ENCODE results near the gene DMTF1. TPM values are rescaled to one million over a fixed set of nuclear protein-coding genes. Genes with fewer than 3 reads are reported as not detected.
"Not testable (repeated sequence)": the region's sequence is repeated elsewhere in the genome, so short reads cannot be mapped to it uniquely, and the experiment has no call there.

The DMTF1 gene
- total and polyA plus RNA-seq, 9 donors = 38.2 to 107 (median 78.3) TPM

- H3K9me3 ChIP-seq = no peaks in the 10 kb centered on the region
- H3K27ac ChIP-seq = no peak overlapping the region
- DNase-seq = no peak
- TF ChIP-seq EP300 (IDR thresholded peaks at IDR 0.05) = no peak
- no peak for TF ChIP-seq POLR2A (IDR thresholded peaks at IDR 0.05)
- no peak for TF ChIP-seq CTCF (IDR thresholded peaks at IDR 0.05)
- no peak overlapping the region for H3K4me3 ChIP-seq
- WGBS, 3 donors = 63 to 69% (median 64%) methylated on average over 6 of the region's 6 CpGs
- H3K27me3 ChIP-seq = no peaks in the 10 kb centered on the region
- no peaks in the 10 kb centered on the region for H3K36me3 ChIP-seq
- no peaks in the 10 kb centered on the region for H3K4me1 ChIP-seq (ENCODE audit: insufficient read depth)
- intact Hi-C loops (cut with DNase I) = no loop called here
These were observed 44.1 kb upstream of the DMTF1 start for GRCh38 chr7:87107949-87108776.

- Histone ChIP-seq H3K36me3 (no peaks in the 10 kb centered on the region), H3K4me1 (ENCODE audit: insufficient read depth) (no peaks in the 10 kb centered on the region), H3K27me3 (no peaks in the 10 kb centered on the region), H3K4me3 (no peak overlapping the region), H3K27ac (no peak overlapping the region), H3K9me3 (no peaks in the 10 kb centered on the region)
- TF ChIP-seq EP300 (IDR thresholded peaks at IDR 0.05) = no peak
- no peak for TF ChIP-seq CTCF (IDR thresholded peaks at IDR 0.05)
- TF ChIP-seq POLR2A (IDR thresholded peaks at IDR 0.05) = no peak
- intact Hi-C loops (cut with DNase I) = no loop called here
- 74 to 80% (median 76%) methylated on average over 2 of the region's 2 CpGs for WGBS, 3 donors
- DNase-seq = no peak
These were observed 41.5 kb upstream of the DMTF1 start for GRCh38 chr7:87110778-87111177.

DNA sequence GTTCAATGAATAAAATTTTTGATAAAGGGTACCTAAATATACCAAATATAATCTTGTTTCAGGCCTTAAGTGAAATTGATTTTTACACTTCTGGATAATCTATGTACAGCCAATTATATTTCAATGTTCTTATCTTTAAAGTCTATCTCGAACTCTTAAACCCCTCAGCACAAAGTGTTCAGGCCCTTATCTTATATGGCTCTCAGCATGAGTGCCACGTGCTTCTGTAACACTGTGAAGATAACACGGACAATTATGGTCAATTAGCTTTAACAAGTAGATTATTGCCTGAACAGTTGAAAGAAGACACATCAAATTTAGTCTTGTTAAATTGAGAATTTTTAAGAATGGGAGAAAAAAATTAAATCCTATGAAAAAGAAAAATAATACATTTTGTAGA, 40.4 kb upstream of the DMTF1 start:
- 60 to 68% (median 61%) methylated on average over 3 of the region's 3 CpGs for WGBS, 3 donors
- TF ChIP-seq EP300 (IDR thresholded peaks at IDR 0.05) (no peak), CTCF (IDR thresholded peaks at IDR 0.05) (no peak)
- Histone ChIP-seq H3K27me3 (no peaks in the 10 kb centered on the region), H3K4me3 (no peak overlapping the region), H3K27ac (no peak overlapping the region), H3K9me3 (no peaks in the 10 kb centered on the region), H3K4me1 (ENCODE audit: insufficient read depth) (no peaks in the 10 kb centered on the region), H3K36me3 (no peaks in the 10 kb centered on the region)
- DNase-seq = no peak
- intact Hi-C loops (cut with DNase I) = no loop called here

- TF ChIP-seq POLR2A (IDR thresholded peaks at IDR 0.05) (no peak), EP300 (IDR thresholded peaks at IDR 0.05) (no peak), CTCF (IDR thresholded peaks at IDR 0.05) (no peak)
- WGBS, 3 donors = 25 to 48% (median 36%) methylated on average over 1 of the region's 1 CpG
- intact Hi-C loops (cut with DNase I) = no loop called here
These were observed 39.2 kb upstream of the DMTF1 start for GRCh38 chr7:87113077-87113476.

DNA sequence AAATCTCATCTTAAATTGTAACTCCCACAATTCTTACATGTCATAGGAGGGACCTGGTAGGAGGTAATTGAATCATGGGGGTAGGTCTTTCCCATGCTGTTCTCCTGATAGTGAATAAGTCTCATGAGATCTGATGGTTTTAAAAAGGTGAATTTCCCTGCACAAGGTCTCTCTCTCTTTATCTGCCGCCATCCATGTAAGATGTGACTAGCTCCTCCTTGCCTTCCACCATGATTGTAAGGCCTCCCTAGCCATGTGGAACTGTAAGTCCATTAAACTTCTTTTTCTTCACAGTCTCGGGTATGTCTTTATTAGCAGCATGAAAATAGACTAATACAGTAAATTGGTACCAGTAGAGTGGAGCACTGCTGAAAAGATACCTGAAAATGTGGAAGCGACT, 38.3 kb upstream of the DMTF1 start:
- WGBS, 3 donors = 84 to 88% (median 86%) methylated on average over 3 of the region's 3 CpGs
- H3K27ac ChIP-seq; H3K9me3 ChIP-seq; H3K4me3 ChIP-seq; intact Hi-C loops (cut with DNase I); H3K27me3 ChIP-seq; DNase-seq; H3K36me3 ChIP-seq; H3K4me1 ChIP-seq (ENCODE audit: insufficient read depth): not testable (repeated sequence)

More at GRCh38 chr7:87113077-87113476, 39.2 kb upstream of the DMTF1 start:
- Histone ChIP-seq H3K4me1 (ENCODE audit: insufficient read depth) (no peaks in the 10 kb centered on the region), H3K36me3 (no peaks in the 10 kb centered on the region), H3K9me3 (no peaks in the 10 kb centered on the region), H3K27ac (no peak overlapping the region), H3K27me3 (no peaks in the 10 kb centered on the region), H3K4me3 (no peak overlapping the region)
- DNase-seq = no peak

DNA sequence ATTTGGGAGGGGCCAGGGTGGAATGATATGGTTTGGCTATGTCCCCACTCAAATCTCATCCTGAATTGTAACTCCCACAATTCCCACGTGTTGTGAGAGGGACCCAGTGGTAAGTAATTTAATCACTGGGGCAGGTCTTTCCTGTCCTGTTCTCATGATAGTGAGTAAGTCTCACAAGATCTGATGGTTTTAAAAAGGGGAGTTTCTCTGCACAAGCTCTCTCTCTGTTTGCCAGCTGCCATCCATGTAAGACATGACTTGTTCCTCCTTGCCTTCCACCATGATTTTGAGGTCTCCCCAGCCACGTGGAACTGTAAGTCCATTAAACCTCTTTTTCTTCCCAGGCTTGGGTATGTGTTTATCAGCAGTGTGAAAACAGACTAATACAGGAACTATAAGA, 36.5 kb upstream of the DMTF1 start:
- 64 to 75% (median 74%) methylated on average over 2 of the region's 2 CpGs for WGBS, 3 donors
- H3K4me3 ChIP-seq; H3K9me3 ChIP-seq; H3K4me1 ChIP-seq (ENCODE audit: insufficient read depth); DNase-seq; H3K36me3 ChIP-seq; intact Hi-C loops (cut with DNase I); H3K27ac ChIP-seq; H3K27me3 ChIP-seq: not testable (repeated sequence)
